Lower leg skin (tissue), 3 donors: ENCODE results near the gene ARHGAP10.

Source experiments
- POLR2A ChIP-seq, 2 donors: fragments of 450-650 bp; IDR thresholded peaks; one replicate each; pipeline ENCODE4 v1.6.1; 2016 to 2017; ENCODE audit warnings: antibody characterized with exemption in 2 of 2, mild to moderate bottlenecking in 1 of 2, moderate library complexity in 1 of 2
- TF ChIP-seq, protein P1 (sequence below), 3 donors: fragments of 450-650 bp; IDR thresholded peaks; one replicate each; pipeline ENCODE4 v1.5.1; 2016; ENCODE audit warnings: antibody characterized with exemption in 3 of 3, mild to moderate bottlenecking in 3 of 3, moderate library complexity in 2 of 3

DNA sequence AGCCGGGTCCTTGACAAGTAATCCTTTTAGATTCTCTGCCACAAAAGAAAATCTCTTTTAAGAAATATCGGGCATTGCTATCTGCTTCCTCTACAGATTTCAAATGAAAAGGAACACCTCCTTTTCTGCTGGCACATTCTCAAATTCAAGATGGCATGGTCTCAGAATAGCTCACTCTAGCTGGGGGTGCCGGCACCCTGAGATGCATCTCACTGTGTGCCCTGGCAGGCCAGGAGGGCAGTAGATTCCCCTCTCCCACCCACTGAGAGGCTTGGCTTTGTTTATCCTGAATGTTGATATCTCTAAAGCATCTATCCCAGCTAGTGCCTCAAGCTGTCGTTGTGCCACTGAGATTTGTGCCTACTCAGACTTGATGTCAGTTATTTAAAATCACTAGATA is 319.5 kb downstream of the ARHGAP10 start:
- TF ChIP-seq, protein P1, sequence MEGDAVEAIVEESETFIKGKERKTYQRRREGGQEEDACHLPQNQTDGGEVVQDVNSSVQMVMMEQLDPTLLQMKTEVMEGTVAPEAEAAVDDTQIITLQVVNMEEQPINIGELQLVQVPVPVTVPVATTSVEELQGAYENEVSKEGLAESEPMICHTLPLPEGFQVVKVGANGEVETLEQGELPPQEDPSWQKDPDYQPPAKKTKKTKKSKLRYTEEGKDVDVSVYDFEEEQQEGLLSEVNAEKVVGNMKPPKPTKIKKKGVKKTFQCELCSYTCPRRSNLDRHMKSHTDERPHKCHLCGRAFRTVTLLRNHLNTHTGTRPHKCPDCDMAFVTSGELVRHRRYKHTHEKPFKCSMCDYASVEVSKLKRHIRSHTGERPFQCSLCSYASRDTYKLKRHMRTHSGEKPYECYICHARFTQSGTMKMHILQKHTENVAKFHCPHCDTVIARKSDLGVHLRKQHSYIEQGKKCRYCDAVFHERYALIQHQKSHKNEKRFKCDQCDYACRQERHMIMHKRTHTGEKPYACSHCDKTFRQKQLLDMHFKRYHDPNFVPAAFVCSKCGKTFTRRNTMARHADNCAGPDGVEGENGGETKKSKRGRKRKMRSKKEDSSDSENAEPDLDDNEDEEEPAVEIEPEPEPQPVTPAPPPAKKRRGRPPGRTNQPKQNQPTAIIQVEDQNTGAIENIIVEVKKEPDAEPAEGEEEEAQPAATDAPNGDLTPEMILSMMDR (IDR thresholded peaks at IDR 0.05) = no peak
- no peak for TF ChIP-seq POLR2A (IDR thresholded peaks at IDR 0.05)
